Activated naive CD4-positive, alpha-beta T cell treated with anti-CD3 and anti-CD28 coated beads, Interleukin-2, amount 50 U/mL, for 16 hours (primary cell): Measurements from ENCODE around the gene CCDC63.
"Not testable (repeated sequence)": the region's sequence is repeated elsewhere in the genome, so short reads cannot be mapped to it uniquely, and the experiment has no call there.

ENCODE experiments used
- DNase-seq: peaks from one replicate; pipeline ENCODE4 v3.0.0-alpha.2; 2020

The CCDC63 gene

GRCh38 chr12:110844551-110845338 lies 2.0 kb upstream of the CCDC63 start:
- no peak for DNase-seq

DNA sequence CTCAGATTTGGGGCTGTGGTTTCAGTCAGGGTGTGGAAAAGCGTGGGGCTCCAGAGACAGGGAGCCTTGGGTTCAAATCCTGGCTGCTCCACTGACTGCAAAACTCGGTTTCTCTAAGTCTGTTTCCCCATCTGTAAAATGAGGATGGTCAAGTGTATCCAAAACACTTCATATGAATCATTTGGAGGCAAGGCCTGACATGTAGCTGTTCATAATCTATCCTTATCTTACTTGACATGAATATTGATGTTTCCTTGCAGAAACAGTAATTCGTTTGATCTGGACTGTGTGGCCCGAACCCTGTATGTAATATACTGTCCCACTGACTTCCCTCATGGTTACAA lies 1.5 kb upstream of the CCDC63 start:
- DNase-seq, result no peak

- DNase-seq, result no peak
Measured at GRCh38 chr12:110848314-110848923, 1.6 kb downstream of the CCDC63 start.

DNA sequence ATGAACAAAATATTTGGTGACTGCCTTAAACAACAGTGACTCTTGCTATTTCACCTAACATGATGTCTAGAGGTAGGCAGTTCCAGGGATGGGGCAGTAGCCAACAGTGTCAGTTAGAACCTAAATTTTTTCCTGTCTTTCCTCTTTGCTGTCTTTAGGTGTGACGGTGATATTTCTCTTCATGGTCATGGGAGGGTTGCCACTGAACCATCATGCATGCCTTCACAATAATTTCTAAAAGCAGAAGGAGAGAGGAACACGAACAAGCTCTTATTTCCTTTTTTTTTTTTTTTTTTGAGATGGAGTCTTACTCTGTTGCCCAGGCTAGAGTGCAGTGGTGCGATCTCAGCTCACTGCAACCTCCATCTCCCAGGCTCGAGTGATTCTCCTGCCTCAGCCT lies 2.4 kb downstream of the CCDC63 start:
- no peak for DNase-seq

- DNase-seq, result no peak
Measured at GRCh38 chr12:110849748-110850403, 3.1 kb downstream of the CCDC63 start.

DNA sequence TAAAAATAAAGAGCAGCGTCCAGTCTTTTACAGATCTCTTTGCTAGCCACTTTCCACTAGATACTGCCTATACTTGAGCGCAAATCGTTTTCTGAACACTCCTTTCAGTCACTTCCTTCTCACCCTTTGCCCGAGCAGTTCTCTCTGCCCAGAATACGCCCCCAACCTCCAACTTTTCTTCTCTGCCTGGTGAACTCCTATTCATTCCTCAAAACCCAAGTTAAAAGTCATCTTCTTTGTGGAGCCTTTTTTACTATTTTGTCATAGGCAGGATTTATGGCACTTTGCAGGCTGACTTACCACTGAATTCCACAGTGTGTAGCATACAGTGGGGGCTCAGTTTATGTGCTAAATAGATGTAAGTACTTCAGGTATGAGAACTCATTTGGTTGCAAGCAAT lies 4.0 kb downstream of the CCDC63 start:
- DNase-seq, result no peak

DNA sequence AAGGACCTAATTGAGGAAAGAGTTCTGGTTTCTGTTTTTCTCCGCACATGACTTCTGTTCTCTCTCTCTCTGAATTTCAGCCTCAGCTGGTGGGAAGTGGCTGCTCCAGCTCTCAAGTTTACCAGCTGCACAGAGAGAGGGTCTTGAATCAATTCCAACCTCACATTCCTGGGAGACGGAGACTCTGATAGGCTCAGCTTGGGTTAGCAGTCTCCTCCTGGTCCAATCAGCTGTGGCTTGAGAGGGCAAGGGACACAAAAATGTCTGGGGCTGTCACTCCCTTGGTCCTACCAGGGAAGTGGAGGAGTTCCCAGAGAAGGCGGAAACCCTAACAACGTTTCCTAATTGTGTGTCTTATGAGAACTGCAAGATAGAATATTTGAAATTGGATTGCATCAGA lies 7.0 kb downstream of the CCDC63 start:
- DNase-seq, result no peak

GRCh38 chr12:110856542-110856941 lies 9.8 kb downstream of the CCDC63 start:
- no peak for DNase-seq

GRCh38 chr12:110857528-110857927 lies 10.7 kb downstream of the CCDC63 start:
- DNase-seq, result no peak

DNA sequence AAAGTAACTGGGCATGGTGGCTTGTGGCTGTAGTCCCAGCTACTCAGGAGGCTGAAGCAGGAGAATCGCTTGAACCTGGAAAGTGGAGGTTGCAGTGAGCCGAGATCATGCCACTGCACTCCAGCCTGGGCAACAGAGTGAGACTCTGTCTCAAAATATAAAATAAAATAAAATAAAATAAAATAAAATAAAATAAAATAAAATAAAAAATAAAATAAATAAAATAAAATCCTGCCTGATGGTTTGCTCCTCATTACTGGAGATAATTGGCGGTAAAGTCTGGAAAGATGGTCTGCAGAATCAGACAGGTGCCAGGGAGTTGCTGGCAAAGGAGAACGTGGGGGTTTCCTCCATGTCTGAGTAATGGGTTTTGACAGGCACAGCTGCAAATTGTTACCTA lies 11.2 kb downstream of the CCDC63 start:
- not testable (repeated sequence) for DNase-seq

DNA sequence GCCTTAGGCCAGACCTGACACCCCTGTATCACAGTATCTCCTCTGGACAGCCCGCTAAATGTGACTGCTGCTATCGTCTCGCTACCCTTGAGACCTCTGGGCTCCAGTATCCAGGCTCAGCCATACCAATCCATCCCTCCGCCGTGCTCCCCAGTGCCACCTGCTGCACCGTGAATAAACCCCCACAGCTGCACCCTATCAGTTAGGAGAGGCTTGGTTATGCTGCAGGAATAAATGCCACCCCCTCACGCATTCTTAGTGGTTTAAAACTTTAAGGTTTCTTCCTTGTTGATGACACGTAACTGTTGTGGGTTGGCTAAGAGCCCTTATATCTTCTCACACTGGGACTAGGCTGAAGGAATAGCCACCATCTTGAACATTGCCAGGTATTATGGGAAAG lies 12.1 kb downstream of the CCDC63 start:
- no peak for DNase-seq

GRCh38 chr12:110860833-110861296 lies 14.1 kb downstream of the CCDC63 start:
- DNase-seq, result no peak

- DNase-seq, result no peak
Measured at GRCh38 chr12:110861729-110862128, 14.9 kb downstream of the CCDC63 start.

DNA sequence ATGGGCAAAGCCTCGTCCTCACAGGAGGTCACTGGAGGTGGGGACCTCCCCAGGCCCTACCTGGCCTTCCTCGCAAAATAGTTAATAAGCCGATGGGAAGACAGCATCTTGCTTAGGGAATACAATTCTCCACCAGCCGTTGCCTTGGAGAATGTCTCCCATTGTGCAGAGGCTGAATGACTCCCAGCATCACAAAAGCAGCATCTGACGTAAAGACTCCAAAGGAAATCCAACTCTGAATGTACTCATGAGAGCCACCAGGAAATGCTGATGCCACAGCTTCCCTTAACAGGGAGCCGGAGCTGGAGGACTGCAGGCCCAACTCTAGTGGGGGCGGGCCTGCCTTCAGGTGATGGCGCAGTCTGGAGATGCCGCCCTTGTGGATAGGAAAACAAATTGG lies 15.5 kb downstream of the CCDC63 start:
- DNase-seq, result no peak

- no peak for DNase-seq
Measured at GRCh38 chr12:110863161-110863560, 16.4 kb downstream of the CCDC63 start.

DNA sequence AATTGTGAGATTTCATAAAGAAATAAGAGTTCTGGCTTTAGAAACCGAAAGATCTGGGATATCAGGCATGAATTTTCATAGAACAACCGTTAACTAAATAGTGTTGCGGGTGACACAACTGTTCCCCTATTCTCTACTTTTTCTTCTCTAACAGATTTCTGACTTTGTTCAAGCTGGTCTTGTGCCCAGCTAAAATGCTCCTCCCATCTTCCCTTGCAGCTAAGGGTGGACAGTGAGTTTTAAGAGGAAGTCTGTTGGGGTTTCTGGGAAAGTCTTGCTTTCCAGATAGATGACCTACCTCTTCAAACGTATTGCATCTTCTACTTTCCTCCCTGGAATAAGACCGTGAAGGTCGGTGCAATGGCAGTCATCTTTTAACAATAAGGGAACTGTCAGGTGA lies 18.7 kb downstream of the CCDC63 start:
- DNase-seq, result no peak

GRCh38 chr12:110869026-110869425 lies 22.2 kb downstream of the CCDC63 start:
- DNase-seq, result no peak

GRCh38 chr12:110869803-110870202 lies 23.0 kb downstream of the CCDC63 start:
- DNase-seq, result no peak

GRCh38 chr12:110872100-110872499 lies 25.3 kb downstream of the CCDC63 start:
- no peak for DNase-seq

GRCh38 chr12:110874351-110874750 lies 27.6 kb downstream of the CCDC63 start:
- DNase-seq, result no peak

DNA sequence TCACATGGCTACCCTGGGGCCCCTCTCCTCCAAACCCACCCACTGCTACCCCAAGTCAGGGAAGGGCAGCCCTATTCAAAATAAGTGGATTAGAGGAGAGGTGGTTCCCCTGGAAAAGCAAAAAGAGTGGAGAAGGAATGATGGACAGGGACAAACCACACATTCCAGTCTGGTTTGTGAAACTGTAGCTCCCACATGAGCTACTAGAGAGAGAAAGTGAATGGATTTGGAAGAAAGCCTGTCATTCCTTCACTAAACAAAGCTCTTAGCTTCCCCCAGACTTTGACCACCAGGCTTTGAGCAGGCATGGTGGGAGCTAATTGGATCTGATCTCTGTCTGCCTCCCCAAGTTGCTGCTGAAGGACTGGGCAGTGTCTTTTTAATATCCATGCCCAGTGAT lies 28.0 kb downstream of the CCDC63 start:
- DNase-seq, result no peak

- no peak for DNase-seq
Measured at GRCh38 chr12:110880651-110881050, 33.9 kb downstream of the CCDC63 start.

DNA sequence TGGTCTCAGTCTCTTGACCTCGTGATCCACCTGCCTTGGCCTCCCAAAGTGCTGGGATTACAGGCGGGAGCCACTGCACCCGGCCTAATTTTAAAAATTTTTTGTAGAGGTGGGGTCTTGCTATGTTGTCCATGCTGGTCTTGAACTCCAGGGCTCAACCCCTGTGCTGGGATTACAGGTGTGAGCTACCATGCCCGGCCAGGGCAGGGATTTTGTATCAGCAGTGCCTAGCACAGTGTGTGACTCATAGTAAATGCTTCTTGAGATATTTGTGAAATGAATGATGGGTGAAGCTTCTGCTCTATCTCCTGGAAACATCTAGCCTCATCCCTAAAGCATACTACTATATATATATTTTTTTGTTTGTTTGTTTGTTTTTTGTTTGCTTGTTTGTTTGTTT lies 36.5 kb downstream of the CCDC63 start:
- DNase-seq, result no peak

GRCh38 chr12:110885152-110885840 lies 38.5 kb downstream of the CCDC63 start:
- DNase-seq, result no peak
